B cell (primary cell): ENCODE data around the gene PARN. TPM values are rescaled to one million over a fixed set of nuclear protein-coding genes. Genes with fewer than 3 reads are reported as not detected.

Experiments
- ATAC-seq: fragments of 200-7000 bp; cut with Tn5 transposase; one replicate; pipeline ENCODE4 v1.10.0; 2021; ENCODE audit warnings: low read depth, mild to moderate bottlenecking, moderate number of reproducible peaks, moderate library complexity
- CTCF ChIA-PET: fragments of 350-600 bp; sonication (Branson Sonifier 250); formaldehyde crosslinking; loops from one replicate; lab custom pipeline; 2021; ENCODE audit warnings: antibody characterized with exemption, inconsistent platforms; lab: Charles Lee
- POLR2A ChIA-PET: fragments of 350-600 bp; sonication (Branson Sonifier 250); formaldehyde crosslinking; loops from one replicate; lab custom pipeline; 2021; ENCODE audit warnings: antibody characterized with exemption; lab: Charles Lee
- DNase-seq: peaks from one replicate; pipeline ENCODE4 v3.0.0; 2013
- H2AFZ ChIP-seq: 2 replicates; pipeline ENCODE4 v1.6.1; 2012; ENCODE audit warnings: mild to moderate bottlenecking, low read depth, low read length; ENCODE audit not compliant: insufficient read depth, poor library complexity, severe bottlenecking
- H3K27ac ChIP-seq, 2 donors: 1 replicate in 1 of 2; 2 replicates in 1 of 2; pipeline ENCODE4 v1.5.1; 2012 to 2013; ENCODE audit warnings: low read length in 2 of 2, mild to moderate bottlenecking in 2 of 2, moderate library complexity in 1 of 2
- H3K27me3 ChIP-seq, 4 experiments: fragments of 200-600 bp in 1 of 4; sonication (generic) in 1 of 4; replicated peaks in 1 of 4; 1 replicate in 2 of 4; 2 replicates in 2 of 4; pipeline versions ENCODE4 v1.6.1 to v1.7.0; 2013 to 2016; ENCODE audit warnings: low read length in 3 of 4, mild to moderate bottlenecking in 2 of 4, mixed read lengths in 1 of 4, moderate library complexity in 1 of 4; ENCODE audit not compliant: insufficient read depth in 4 of 4, control insufficient read depth in 3 of 4; ENCODE audit errors: control extremely low read depth in 1 of 4
- H3K36me3 ChIP-seq, 2 experiments: replicated peaks in 1 of 2; 1 replicate in 1 of 2; 2 replicates in 1 of 2; pipeline versions ENCODE4 v1.6.1 to v1.7.1; 2013; ENCODE audit warnings: low read length in 1 of 2; ENCODE audit not compliant: insufficient read depth in 2 of 2, control insufficient read depth in 1 of 2; ENCODE audit errors: control extremely low read depth in 1 of 2, extremely low read depth in 1 of 2
- H3K4me1 ChIP-seq, 2 donors: fragments of 200-600 bp in 1 of 2; sonication (generic) in 1 of 2; 1 replicate in 1 of 2; 2 replicates in 1 of 2; pipeline versions ENCODE4 v1.5.1 to v1.6.1; 2013 to 2017; ENCODE audit warnings: low read length in 2 of 2; ENCODE audit not compliant: control insufficient read depth in 2 of 2, insufficient read depth in 2 of 2
- H3K4me2 ChIP-seq: replicated peaks from 2 replicates; pipeline ENCODE3; 2012; ENCODE audit warnings: mild to moderate bottlenecking, low read depth, low read length; ENCODE audit not compliant: poor library complexity, severe bottlenecking
- H3K4me3 ChIP-seq, 5 experiments: fragments of 200-600 bp in 1 of 5; sonication (generic) in 1 of 5; 1 replicate in 3 of 5; 2 replicates in 2 of 5; pipeline versions ENCODE4 v1.5.1 to v1.7.0; 2011 to 2016; ENCODE audit warnings: low read length in 4 of 5, mild to moderate bottlenecking in 4 of 5, low read depth in 2 of 5, control low read depth in 1 of 5, moderate library complexity in 1 of 5; ENCODE audit not compliant: insufficient read depth in 1 of 5; ENCODE audit errors: control extremely low read depth in 1 of 5, extremely low read depth in 1 of 5
- H3K79me2 ChIP-seq: fragments of 200-600 bp; sonication (generic); one replicate; pipeline ENCODE4 v1.6.0; 2016; ENCODE audit warnings: low read length; ENCODE audit not compliant: control insufficient read depth, insufficient read depth
- H3K9ac ChIP-seq: fragments of 200-600 bp; sonication (generic); 2 replicates; pipeline ENCODE4 v1.6.1; 2017; ENCODE audit warnings: mild to moderate bottlenecking, low read length, moderate library complexity
- H3K9me3 ChIP-seq, 3 donors: one replicate each; pipeline versions ENCODE4 v1.6.1 to v1.7.1; 2013; ENCODE audit warnings: low read length in 2 of 3; ENCODE audit not compliant: control insufficient read depth in 2 of 3, insufficient read depth in 1 of 3; ENCODE audit errors: control extremely low read depth in 1 of 3
- H4K20me1 ChIP-seq: 2 replicates; pipeline ENCODE4 v1.6.0; 2012; ENCODE audit warnings: mild to moderate bottlenecking, low read length; ENCODE audit not compliant: insufficient read depth, control insufficient read depth, poor library complexity, severe bottlenecking
- H3K27ac Mint-ChIP-seq: one replicate; pipeline ENCODE4 v1.8.0; 2021; ENCODE audit warnings: mixed read lengths
- H3K27me3 Mint-ChIP-seq: one replicate; pipeline ENCODE4 v1.8.0; 2021; ENCODE audit warnings: mixed read lengths
- H3K4me1 Mint-ChIP-seq: one replicate; pipeline ENCODE4 v1.8.0; 2021; ENCODE audit warnings: mixed read lengths
- H3K4me3 Mint-ChIP-seq: one replicate; pipeline ENCODE4 v1.8.0; 2021; ENCODE audit warnings: mixed read lengths
- H3K9me3 Mint-ChIP-seq: one replicate; pipeline ENCODE4 v1.8.0; 2022; ENCODE audit warnings: mixed read lengths; ENCODE audit not compliant: insufficient read depth
- EZH2 ChIP-seq: IDR thresholded peaks from 2 replicates; pipeline ENCODE4 v1.6.1; 2012; ENCODE audit warnings: borderline replicate concordance, low read depth, mild to moderate bottlenecking, moderate library complexity, low read length; ENCODE audit not compliant: insufficient read depth, poor library complexity, severe bottlenecking
- WGBS: methylation state at CpG from one replicate; pipeline ENCODE4 v1.1.5; 2013; ENCODE audit warnings: missing lambda C conversion rate; ENCODE audit not compliant: insufficient coverage; 5-methylcytosine and 5-hydroxymethylcytosine counted together
- intact Hi-C: fragments of 100-400 bp; cut with micrococcal nuclease; formaldehyde crosslinking; loops from one replicate; pipeline ENCODE4 v1.10.0; 2022
- polyA plus RNA-seq: library from polyadenylated mRNA; depleted of rRNA; stranded (reverse); fragments of >200 nt; gene quantifications from 2 replicates; pipeline ENCODE4 v1.2.3, GENCODE V29; 2012
- total RNA-seq, 2 donors: library from RNA; stranded (reverse); fragments of 120-200 nt in 1 of 2; gene quantifications; 1 replicate in 1 of 2; 2 replicates in 1 of 2; pipeline versions ENCODE4 v1.2.3 to v1.2.4, GENCODE V29; 2013 to 2022
- TF ChIP-seq, protein P1 (sequence below): fragments of 200-600 bp; IDR thresholded peaks from one replicate; pipeline ENCODE4 v1.8.0; 2022; ENCODE audit warnings: antibody characterized with exemption, mild to moderate bottlenecking

PARN gene
- total and polyA plus RNA-seq, 2 donors (not counting 1 experiment from before 2014, with no cell fraction given), result 25.3 to 62.2 TPM

DNA sequence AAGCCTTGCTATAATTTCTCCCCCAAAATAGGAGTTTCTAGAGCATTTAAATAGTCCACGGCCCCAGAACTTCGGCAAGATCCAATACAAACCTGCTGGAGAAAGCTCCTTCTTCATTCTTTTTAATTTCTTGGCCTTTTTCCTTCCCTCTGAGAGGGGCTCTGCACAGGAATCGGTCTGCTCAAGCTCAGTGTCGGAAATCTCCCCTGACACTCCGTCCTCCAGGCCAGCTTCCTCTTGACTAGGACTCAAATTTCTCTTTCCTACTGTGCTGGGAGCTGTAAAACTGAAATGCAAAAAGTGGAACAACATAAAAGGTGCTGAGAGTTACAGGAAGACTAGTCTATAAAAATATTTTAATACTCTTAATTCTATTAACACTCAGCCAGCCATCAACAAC lies 183.3 kb downstream of the PARN start:
- Histone ChIP-seq H3K27me3 (no peaks in the 10 kb centered on the region), H2AFZ (no peak overlapping the region), H3K9me3 (no peaks in the 10 kb centered on the region), H4K20me1 (no peaks in the 10 kb centered on the region), H3K79me2 (no peaks in the 10 kb centered on the region), H3K36me3 (peaks cover 0 to 28% of the 10 kb centered on the region in 2 experiments), H3K4me2 (no peak overlapping the region), H3K27ac (no peak overlapping the region), H3K4me1 (no peaks in the 10 kb centered on the region), H3K4me3 (no peak overlapping the region), H3K9ac (no peak overlapping the region)
- TF ChIP-seq, protein P1, sequence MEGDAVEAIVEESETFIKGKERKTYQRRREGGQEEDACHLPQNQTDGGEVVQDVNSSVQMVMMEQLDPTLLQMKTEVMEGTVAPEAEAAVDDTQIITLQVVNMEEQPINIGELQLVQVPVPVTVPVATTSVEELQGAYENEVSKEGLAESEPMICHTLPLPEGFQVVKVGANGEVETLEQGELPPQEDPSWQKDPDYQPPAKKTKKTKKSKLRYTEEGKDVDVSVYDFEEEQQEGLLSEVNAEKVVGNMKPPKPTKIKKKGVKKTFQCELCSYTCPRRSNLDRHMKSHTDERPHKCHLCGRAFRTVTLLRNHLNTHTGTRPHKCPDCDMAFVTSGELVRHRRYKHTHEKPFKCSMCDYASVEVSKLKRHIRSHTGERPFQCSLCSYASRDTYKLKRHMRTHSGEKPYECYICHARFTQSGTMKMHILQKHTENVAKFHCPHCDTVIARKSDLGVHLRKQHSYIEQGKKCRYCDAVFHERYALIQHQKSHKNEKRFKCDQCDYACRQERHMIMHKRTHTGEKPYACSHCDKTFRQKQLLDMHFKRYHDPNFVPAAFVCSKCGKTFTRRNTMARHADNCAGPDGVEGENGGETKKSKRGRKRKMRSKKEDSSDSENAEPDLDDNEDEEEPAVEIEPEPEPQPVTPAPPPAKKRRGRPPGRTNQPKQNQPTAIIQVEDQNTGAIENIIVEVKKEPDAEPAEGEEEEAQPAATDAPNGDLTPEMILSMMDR, result no peak
- no peak for TF ChIP-seq EZH2
- DNase-seq, result no peak
- H3K27ac Mint-ChIP-seq, result no peak overlapping the region
- ChIA-PET POLR2A (no interaction called here), CTCF (interaction anchor here (0.5 to 0.6 kb wide), 2 partner anchors 18 to 39 kb away, joined by 3 to 4 read pairs; no protein-coding TSS in a partner anchor)
- intact Hi-C loops, result no loop called here
- H3K4me3 Mint-ChIP-seq, result no peak overlapping the region
- no peaks in the 10 kb centered on the region for H3K27me3 Mint-ChIP-seq
- no peaks in the 10 kb centered on the region for H3K4me1 Mint-ChIP-seq
- 90% methylated on average over 3 of the region's 5 CpGs for WGBS
- H3K9me3 Mint-ChIP-seq, result no peaks in the 10 kb centered on the region
- ATAC-seq, result no peak

DNA sequence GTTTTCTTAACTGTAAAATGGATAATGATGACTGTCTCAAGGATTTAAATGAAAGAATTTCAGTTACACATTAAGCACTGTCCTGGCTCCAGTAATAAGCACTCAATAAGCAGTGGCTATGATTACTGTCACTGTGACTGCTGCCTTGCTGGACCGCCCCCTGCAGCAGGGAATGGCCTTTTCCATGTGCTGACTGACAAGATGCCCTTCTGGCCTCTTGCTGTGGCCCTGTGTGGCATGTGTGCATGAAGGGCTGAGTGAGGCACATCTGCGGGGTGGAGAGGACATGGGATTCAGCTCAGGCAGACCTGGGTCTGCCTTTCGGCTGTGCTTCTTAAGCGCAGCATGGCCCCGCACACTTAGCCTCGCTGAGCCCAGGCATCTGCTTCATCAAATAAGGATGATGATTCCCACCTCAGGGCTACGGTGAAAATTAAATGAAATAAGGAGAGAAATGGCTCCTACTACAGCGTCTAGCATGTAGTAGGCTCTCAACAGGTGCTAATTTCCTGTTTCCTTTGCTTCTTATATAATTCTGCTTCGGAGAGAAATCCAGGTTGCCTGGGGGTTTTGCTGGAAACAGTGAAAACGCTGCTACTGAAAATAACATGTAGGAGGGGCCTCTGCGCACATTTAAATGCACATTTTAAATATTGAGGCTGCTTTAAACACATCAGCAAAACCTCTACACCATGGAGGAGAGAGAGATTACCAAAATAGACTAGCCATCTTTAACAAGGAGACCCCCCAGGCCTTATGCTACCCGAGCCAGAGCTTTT lies 183.9 kb downstream of the PARN start:
- Histone ChIP-seq H3K4me1 (no peaks in the 10 kb centered on the region), H3K9me3 (no peaks in the 10 kb centered on the region), H3K36me3 (peaks cover 0 to 28% of the 10 kb centered on the region in 2 experiments), H3K79me2 (no peaks in the 10 kb centered on the region), H3K27ac (no peak overlapping the region), H4K20me1 (no peaks in the 10 kb centered on the region), H3K9ac (no peak overlapping the region), H2AFZ (no peak overlapping the region), H3K4me2 (no peak overlapping the region), H3K27me3 (no peaks in the 10 kb centered on the region), H3K4me3 (no peak overlapping the region)
- ChIA-PET POLR2A (no interaction called here), CTCF (interaction anchor here (0.6 to 1.0 kb wide), 2 partner anchors 40 to 196 kb away, joined by 3 to 4 read pairs; no protein-coding TSS in a partner anchor)
- H3K4me1 Mint-ChIP-seq, result no peaks in the 10 kb centered on the region
- H3K9me3 Mint-ChIP-seq, result no peaks in the 10 kb centered on the region
- no peak for ATAC-seq
- no peak overlapping the region for H3K4me3 Mint-ChIP-seq
- intact Hi-C loops, result no loop called here
- no peak for TF ChIP-seq EZH2
- TF ChIP-seq, protein P1, result no peak
- DNase-seq, result no peak
- over 99% methylated on average over 9 of the region's 12 CpGs for WGBS
- H3K27ac Mint-ChIP-seq, result no peak overlapping the region
- H3K27me3 Mint-ChIP-seq, result no peaks in the 10 kb centered on the region
